ENCODE data around the gene PRPF6. TPM values are rescaled to one million over a fixed set of nuclear protein-coding genes. Genes with fewer than 3 reads are reported as not detected.
A peak's percentile ranks its signal among the peaks of the same experiment; 100 is the strongest.

Gene PRPF6
- total and polyA plus RNA-seq, 2 of the 13 experiments (the other 11 are each of a cell fraction or from before 2014, with no cell fraction given), result 63.7 to 101 TPM

DNA sequence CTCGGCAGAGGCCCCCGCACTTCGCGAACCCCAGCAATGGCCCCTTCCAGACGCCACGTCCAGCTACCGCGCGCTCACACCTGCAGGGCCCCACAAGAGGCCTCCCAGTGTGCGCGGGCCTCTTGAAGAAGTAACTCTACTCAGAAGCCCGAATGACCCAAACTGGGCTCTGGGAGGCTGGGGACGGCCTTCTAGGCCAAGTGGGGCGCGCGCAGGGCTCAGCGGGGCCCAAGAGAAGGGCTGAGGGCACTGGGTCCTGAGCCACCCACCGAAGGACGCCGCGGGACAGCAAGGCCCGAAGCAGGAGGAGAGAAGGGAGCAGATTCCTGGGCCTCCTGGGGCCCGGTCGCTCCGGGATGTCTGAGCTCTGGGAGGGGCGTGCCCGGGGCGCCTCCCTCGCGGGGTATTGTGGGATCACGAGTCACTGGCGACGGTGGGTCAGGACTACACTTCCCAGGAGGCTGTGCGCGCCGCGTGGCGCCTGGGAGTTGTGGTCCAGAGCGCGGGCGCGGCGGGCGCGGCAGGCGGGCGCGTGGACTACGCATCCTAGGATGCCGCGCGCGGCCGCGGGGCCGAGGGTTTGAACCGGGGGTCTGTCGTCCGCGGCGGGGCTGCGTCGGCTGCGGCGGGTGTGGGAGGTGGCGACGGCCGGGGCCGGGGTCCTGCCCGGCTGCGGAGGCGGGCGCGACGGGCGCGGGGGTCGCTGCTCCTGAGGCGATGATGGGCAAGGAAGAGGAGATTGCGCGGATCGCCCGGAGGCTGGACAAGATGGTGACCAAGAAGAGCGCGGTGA is 81.9 kb downstream of the PRPF6 start, which contains the start of gene TCEA2 (continued):
- TF ChIP-seq, protein P1, sequence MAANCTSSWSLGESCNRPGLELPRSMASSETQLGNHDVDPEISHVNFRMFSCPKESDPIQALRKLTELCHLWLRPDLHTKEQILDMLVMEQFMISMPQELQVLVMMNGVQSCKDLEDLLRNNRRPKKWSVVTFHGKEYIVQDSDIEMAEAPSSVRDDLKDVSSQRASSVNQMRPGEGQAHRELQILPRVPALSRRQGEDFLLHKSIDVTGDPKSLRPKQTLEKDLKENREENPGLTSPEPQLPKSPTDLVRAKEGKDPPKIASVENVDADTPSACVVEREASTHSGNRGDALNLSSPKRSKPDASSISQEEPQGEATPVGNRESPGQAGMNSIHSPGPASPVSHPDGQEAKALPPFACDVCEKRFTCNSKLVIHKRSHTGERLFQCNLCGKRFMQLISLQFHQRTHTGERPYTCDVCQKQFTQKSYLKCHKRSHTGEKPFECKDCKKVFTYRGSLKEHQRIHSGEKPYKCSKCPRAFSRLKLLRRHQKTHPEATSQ (CRISPR knock-in tag; IDR thresholded peaks at IDR 0.05; ENCODE audit: borderline replicate concordance), result peak; percentile 32; the same call in 1 of the 2 replicates
- TF ChIP-seq ZNF235 (CRISPR knock-in tag; IDR thresholded peaks at IDR 0.05; ENCODE audit: borderline replicate concordance), result peak; percentile 60
- TF ChIP-seq BRCA1 (CRISPR knock-in tag; IDR thresholded peaks at IDR 0.05), result peak; percentile 90; the same call in 1 of the 2 replicates
- no peak for TF ChIP-seq NPAS2 (CRISPR knock-in tag; IDR thresholded peaks at IDR 0.05; ENCODE audit: borderline replicate concordance)
- TF ChIP-seq TBL1XR1 (IDR thresholded peaks at IDR 0.05; ENCODE audit: borderline replicate concordance, low read length, partially characterized antibody), result peak; percentile 88
- peak; percentile 76 for TF ChIP-seq REPIN1 (CRISPR knock-in tag; IDR thresholded peaks at IDR 0.05; ENCODE audit: borderline replicate concordance, low read depth)
- no peak for TF ChIP-seq SRSF4 (IDR thresholded peaks at IDR 0.05; ENCODE audit: low read depth, low read length, poor library complexity, severe bottlenecking)
- TF ChIP-seq CHD4 (IDR thresholded peaks at IDR 0.05; ENCODE audit: borderline replicate concordance, low read length), result no peak
- TF ChIP-seq JARID2 (CRISPR knock-in tag; IDR thresholded peaks at IDR 0.05; ENCODE audit: insufficient replicate concordance), result peak; percentile 84
- peak; percentile 73 for TF ChIP-seq MNT (IDR thresholded peaks at IDR 0.05)
- TF ChIP-seq ZFX (CRISPR knock-in tag; IDR thresholded peaks at IDR 0.05; ENCODE audit: low read depth), result peak; percentile 99
- no peak for TF ChIP-seq GPBP1L1 (CRISPR knock-in tag; IDR thresholded peaks at IDR 0.05)
- TF ChIP-seq ZNF883 (CRISPR knock-in tag; IDR thresholded peaks at IDR 0.05; ENCODE audit: not compliant biosample characterization), result no peak
- TF ChIP-seq ZEB1 (IDR thresholded peaks at IDR 0.05; ENCODE audit: insufficient replicate concordance, low read depth), result peak; percentile 63
- TF ChIP-seq MBNL3 (CRISPR knock-in tag; conservative IDR thresholded peaks at IDR 0.05), result no peak
- no peak for TF ChIP-seq CCAR2 (optimal IDR thresholded peaks at IDR 0.05; ENCODE audit: low read depth, low read length)
- 0 out of 2 replicates have a peak, but pooled peaks have one; percentile 36 for TF ChIP-seq ZNF275 (CRISPR knock-in tag; IDR thresholded peaks at IDR 0.05; ENCODE audit: borderline replicate concordance)
- TF ChIP-seq, protein P2, sequence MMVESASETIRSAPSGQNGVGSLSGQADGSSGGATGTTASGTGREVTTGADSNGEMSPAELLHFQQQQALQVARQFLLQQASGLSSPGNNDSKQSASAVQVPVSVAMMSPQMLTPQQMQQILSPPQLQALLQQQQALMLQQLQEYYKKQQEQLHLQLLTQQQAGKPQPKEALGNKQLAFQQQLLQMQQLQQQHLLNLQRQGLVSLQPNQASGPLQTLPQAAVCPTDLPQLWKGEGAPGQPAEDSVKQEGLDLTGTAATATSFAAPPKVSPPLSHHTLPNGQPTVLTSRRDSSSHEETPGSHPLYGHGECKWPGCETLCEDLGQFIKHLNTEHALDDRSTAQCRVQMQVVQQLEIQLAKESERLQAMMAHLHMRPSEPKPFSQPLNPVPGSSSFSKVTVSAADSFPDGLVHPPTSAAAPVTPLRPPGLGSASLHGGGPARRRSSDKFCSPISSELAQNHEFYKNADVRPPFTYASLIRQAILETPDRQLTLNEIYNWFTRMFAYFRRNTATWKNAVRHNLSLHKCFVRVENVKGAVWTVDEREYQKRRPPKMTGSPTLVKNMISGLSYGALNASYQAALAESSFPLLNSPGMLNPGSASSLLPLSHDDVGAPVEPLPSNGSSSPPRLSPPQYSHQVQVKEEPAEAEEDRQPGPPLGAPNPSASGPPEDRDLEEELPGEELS (CRISPR knock-in tag; IDR thresholded peaks at IDR 0.05), result peak; percentile 53
- TF ChIP-seq ZNF253 (CRISPR knock-in tag; IDR thresholded peaks at IDR 0.05; ENCODE audit: borderline replicate concordance), result peak; percentile 90
- peak; percentile 85; the same call in 1 of the 2 replicates for TF ChIP-seq KLF15 (CRISPR knock-in tag; IDR thresholded peaks at IDR 0.05; ENCODE audit: borderline replicate concordance)

Measured in HepG2 (cell line).